PC-9 (cell line): ENCODE measurements around the gene SF3A1.
"Not testable (repeated sequence)": the region's sequence is repeated elsewhere in the genome, so short reads cannot be mapped to it uniquely, and the experiment has no call there.

Source experiments
- EZH2 ChIP-seq: fragments of 200-600 bp; sonication (generic); IDR thresholded peaks from 2 replicates; pipeline ENCODE4 v1.8.0; 2017; ENCODE audit warnings: antibody characterized with exemption, low read depth
- TF ChIP-seq, protein P1 (sequence below): fragments of 200-600 bp; sonication (generic); conservative IDR thresholded peaks from 2 replicates; pipeline ENCODE4 v1.6.1; 2017; ENCODE audit warnings: mixed run types, antibody characterized with exemption, mild to moderate bottlenecking, moderate library complexity

DNA sequence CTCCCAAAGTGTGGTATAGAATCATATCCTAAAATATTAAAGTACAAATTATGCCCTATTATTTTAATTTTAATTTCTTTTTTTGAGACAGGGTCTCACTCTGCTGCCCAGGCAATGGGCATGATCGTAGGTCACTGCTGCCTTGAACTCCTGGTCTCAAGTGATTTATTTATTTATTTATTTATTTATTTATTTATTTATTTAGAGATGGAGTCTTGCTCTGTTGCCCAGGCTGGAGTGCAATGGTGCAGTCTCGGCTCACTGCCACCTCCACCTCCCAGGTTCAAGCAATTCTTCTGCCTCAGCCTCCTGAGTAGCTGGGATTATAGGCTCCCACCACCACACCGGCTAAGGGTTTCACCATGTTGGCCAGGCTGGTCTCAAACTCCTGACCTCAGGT lies 44.3 kb upstream of the SF3A1 start:
- TF ChIP-seq, protein P1, sequence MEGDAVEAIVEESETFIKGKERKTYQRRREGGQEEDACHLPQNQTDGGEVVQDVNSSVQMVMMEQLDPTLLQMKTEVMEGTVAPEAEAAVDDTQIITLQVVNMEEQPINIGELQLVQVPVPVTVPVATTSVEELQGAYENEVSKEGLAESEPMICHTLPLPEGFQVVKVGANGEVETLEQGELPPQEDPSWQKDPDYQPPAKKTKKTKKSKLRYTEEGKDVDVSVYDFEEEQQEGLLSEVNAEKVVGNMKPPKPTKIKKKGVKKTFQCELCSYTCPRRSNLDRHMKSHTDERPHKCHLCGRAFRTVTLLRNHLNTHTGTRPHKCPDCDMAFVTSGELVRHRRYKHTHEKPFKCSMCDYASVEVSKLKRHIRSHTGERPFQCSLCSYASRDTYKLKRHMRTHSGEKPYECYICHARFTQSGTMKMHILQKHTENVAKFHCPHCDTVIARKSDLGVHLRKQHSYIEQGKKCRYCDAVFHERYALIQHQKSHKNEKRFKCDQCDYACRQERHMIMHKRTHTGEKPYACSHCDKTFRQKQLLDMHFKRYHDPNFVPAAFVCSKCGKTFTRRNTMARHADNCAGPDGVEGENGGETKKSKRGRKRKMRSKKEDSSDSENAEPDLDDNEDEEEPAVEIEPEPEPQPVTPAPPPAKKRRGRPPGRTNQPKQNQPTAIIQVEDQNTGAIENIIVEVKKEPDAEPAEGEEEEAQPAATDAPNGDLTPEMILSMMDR: not testable (repeated sequence)
- TF ChIP-seq EZH2: not testable (repeated sequence)
